Glomerular visceral epithelial cell (primary cell): ENCODE data around the gene RNU5B-1.
"Not testable (repeated sequence)": the region's sequence is repeated elsewhere in the genome, so short reads cannot be mapped to it uniquely, and the experiment has no call there.

Experiments
- DNase-seq: peaks from one replicate; pipeline ENCODE4 v3.0.0-alpha.2; 2016; ENCODE audit errors: extremely low spot score

Gene RNU5B-1

DNA sequence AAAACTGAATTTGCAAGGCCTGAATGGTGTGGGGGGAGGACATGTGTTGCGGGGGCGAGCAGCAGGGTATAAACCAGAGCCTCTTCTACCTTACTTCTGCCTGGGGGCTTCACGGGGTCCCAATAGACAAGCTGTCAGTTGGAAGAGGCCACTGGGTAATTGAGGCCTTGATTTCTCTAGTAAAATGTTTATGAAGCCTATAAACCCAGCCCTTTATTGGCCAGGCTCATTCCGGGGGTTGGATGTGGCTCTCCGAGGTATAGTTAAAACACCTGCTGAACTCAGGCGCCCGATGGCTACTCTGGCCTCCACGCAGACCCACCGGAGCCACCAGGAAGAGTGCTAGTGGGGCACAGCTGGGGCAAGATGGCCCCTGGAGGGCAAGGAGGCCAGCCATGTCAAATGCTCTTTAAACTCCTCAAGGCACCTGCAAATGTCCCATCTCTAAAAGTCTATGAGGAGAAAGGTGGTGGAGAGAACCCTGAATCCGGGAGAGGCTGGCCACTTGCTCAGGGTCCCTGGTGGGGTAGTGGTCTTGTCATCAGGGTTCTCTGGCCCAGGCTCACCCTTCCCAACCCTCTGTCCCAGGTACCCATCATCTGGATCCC is 39.0 kb downstream of the RNU5B-1 start:
- no peak for DNase-seq

DNA sequence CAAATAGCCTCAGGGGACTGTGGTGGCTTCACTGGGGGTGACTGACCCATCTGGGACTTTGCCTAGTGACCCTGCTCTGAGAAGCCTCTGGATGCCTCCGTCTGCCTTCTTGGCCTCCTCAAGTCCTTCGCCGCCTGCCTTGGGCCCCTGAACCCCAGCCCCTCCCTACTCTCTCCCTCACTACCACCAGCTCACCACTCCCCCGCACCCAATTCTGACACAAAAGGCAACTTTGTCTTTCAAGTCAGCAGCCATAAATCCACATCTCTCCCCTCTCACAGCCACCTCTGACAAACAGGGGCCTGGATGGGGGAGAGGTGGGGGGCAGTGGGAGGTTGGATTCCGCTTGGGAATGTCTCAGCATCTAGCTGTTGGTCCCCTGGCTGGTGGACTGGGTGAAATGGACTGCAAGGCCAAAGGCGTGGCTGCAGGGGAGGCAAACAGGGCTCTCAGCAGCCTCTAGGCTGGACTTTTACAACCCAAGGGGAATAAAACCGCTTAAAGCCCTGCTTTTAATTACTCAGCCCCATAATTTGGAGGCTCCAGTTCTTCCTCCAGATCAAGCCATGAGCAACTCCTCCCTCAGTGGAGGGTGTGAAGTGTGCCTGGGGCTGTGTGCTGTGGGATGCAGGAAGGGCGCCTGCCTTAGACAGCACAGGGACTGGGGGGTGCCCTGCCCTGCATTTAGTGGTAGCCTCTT is 39.9 kb downstream of the RNU5B-1 start:
- no peak for DNase-seq

DNA sequence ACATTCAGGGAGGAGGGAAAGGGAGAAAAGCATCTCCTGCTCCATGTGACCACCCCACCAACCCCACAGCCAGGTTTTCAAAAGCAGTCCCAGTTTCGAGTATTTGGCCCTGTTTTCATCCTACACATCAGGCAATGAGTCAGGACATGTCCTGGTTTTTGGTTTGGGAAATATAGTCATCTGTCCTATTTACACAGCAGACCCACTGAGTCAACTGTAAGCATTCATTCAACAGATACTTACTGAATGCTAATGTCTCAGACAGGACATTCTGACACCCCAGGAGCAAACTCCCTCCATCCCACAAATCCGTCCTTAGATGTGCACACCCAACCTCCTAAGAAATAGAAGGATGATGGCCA is 40.4 kb downstream of the RNU5B-1 start:
- no peak for DNase-seq

DNA sequence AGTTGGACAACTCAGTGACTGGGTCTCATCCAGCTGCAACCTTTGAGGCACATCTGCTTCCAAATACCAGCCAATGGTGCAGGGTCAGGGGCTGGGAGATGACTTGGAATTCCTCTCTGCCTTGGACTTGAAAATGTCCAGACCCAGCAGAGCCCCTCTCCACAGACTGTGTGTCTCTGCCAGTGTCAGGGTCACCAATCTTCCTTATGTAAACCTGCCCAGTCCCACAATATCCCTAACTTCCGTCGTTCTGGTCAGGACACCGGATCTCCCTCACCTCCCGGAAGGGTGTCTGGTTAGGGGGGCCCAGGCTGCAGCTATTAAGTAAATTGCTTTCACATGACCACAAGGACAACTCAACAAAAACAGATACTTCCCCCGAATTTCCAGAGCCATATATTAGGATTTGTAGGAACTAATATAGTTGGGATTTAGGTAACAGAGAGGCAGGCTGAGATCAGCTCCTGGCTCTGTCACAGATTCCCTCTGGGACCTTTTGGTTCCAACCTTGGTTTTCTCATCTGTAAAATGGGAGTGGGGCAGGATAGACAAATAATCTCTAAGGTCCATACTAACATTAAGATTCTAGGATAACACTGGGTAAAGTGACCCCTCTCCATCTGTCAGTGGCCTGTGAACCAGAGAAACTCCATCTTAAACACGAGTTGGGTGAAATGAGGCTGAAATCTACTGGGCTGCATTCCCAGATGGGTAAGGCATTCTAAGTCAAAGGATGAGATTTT is 42.5 kb downstream of the RNU5B-1 start:
- DNase-seq, result no peak

DNA sequence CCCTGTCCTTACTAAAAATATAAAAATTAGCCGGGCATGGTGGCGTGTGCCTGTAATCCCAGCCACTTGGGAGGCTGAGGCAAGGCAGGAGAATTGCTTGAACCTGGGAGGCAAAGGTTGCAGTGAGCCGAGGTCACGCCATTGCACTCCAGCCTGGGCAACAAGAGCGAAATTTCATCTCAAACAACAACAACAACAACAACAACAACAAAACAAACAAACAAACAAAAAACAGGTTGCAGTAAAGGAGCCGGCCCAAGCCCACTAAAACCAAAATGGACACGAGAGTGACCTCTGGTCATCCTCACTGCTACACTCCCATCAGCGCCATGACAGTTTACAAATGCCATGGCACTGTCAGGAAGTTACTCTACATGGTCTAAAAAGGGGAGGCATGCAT is 43.3 kb downstream of the RNU5B-1 start:
- DNase-seq, result not testable (repeated sequence)

DNA sequence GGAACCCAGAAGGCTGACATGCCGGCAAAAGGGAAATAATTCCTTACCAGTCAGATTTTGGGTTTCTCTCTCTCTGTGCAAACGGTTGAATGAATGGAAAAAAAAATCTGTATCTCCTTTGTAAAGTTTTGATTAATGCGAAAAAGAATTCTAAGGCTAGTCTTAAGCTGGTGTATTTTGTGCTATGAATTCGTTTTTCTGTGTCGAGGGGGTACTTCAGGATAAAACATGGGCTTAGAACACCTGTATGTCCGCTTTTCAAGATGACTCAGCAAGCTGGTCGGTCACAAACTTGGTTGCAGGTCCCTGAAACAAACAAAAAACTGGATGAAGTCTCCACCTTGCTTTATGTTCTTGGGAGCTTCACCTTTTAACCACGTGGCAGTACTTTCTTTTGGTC is 44.9 kb downstream of the RNU5B-1 start:
- DNase-seq, result no peak

DNA sequence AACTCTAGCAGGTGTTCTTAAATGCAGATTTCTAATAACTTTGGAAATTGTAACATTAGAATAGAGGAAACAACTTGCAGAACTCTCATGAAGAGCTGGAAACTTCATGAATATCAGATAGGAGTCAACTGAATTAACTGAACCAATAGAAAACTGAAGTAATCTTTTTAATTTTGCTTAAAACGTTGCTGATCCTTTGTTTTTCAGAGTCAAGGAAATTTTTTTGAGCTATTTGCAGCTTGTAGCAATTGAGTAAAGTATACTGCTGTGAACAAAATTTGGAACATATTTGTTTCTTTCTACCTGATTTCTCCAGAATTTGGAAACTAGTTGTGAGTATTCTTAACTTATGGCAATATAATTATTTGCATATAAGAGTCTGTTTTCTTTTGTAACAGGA is 47.5 kb downstream of the RNU5B-1 start:
- not testable (repeated sequence) for DNase-seq
